ENCODE results near the gene ARHGEF33.
A peak's percentile ranks its signal among the peaks of the same experiment; 100 is the strongest.

The ARHGEF33 gene

DNA sequence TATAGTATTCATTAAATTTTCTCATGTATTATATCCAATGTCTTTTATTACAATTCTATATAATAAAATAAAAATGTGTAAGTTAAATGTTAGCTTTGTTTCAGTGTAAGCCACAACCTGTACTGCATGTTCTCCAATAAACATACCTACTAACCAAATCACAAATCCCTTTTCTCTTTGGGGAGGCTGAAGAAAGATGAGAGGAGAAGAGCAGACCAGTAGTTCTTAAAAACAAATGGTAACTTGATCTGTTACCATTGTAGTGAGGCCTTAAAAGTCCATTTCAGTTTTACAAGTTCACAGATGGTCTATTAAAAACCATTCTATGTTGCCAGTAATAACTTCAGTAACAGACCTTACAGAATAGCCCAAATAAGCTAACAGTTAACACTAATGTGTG, 130.7 kb downstream of the ARHGEF33 start:
- no peak for DNase-seq

DNA sequence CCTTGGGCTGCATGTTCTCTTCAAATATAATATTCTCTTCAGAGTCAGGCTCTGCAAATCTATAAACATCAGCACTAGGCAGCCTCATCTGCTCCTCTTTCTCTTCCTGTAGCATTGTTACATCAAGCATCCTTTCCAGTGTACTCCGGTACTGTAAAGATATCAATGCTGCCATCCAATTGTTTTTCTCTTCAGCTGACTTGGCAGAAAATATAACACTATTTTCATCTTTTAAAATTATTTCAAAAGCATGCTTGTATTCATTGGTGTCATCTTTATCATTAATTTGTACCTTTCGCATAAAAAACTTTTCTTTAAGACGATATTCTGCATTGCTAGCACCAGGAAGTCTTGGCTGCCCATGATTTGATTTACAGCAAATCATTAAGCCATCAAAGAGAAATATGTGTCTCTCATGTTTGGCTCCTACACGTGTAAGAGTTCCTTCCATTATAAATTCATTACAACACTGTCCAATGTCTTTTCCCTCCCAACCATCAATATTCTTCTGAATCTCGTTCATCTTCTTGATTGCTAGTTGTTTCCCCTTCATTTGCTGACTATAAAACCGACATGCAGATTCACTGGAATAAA, 133.1 kb downstream of the ARHGEF33 start:
- DNase-seq, result peak in 2 of 3 experiments; percentile 6 to 48

DNA sequence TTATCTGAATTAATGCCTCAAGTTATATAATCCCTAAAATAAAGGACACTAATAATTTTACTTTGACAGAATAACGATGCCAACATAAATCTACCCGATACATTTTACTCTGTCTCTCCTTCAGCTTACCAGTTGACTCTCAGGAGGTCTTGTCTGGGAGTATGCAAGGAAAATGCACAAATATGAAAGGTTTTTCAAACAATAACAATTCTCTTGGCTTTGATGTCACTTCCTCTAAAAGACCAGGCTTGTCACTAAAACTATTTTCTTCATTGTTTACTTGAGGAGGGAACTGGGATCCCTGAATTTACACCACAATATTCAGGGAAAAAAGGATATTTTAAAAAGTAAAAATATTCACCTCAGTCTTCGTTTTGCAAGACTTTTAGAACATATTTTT, 134.0 kb downstream of the ARHGEF33 start:
- peak in 1 of 3 experiments; percentile 18 for DNase-seq

DNA sequence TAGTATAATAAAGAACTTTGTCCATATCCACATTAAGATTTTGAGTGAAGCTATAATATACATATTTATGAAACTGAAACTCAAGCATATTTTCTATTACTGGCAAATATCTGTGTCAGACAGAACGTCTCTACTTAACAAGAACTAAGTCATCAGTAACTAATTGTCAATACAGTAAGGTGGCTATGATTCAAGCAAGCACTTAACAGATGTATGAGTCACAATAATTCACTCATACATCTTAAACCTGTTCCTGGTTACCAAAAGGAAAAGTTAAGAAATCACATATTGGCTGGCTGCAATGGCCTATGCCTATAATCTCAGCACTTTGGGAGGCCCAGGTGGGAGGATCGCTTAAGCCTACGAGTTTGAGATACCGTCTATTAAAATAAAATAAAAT, 135.2 kb downstream of the ARHGEF33 start:
- no peak for DNase-seq

Data from NCI-H1417 (cell line).